Subcutaneous adipose tissue (tissue), 4 donors: ENCODE data around the gene MLLT3. TPM values are rescaled to one million over a fixed set of nuclear protein-coding genes. Genes with fewer than 3 reads are reported as not detected.

Experiments
- total RNA-seq, 4 donors: library from RNA; depleted of rRNA; stranded (reverse); fragments of >200 nt; gene quantifications; one replicate each; pipeline ENCODE4 v1.1.0, GENCODE V29; 2016
- TF ChIP-seq, protein P1 (sequence below): fragments of 450-650 bp; IDR thresholded peaks from one replicate; pipeline ENCODE4 v1.5.1; 2016; ENCODE audit warnings: low read depth, mild to moderate bottlenecking, control low read depth, antibody characterized with exemption, moderate library complexity

MLLT3 gene
- 10 to 100 TPM; 10.2 to 15.3 (median 11.0) TPM for total RNA-seq

DNA sequence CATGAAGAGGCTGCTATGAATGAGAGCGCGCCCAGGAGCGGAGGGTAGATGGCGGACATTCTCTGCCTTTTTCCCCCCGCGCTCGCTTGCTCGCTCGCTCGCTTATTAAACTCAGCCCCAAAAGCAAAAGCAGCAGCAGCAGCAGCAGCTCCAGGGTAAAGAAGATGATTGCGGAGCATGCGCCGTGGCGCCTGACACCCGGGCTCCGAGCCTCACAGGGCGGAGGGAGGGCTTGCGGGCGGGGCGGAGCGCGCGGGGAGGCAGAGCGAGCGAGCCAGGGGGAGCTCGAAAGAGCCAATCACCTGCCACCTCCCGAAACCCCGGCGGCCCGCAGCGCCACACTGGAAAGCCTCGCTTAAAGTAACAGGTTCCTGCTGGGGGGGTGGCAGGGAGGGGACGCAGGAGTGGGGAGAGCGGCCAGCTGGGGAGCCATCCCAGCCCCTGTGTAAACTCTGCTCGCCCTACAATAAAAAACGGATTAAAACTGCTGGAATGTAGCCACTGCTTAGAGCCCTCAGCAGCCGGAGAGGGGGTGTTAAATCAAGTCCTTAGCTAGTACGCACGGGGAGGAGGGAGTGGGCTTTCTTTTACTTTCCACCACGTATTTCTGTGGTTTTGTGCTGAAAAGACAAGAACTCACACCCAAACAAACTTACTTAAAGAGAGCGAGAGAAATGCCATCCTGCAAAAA is at the start of gene MLLT3:
TSS of gene MLLT3 (minus strand) at position 170 of the 691 bp plus-strand sequence.
- TF ChIP-seq, protein P1, sequence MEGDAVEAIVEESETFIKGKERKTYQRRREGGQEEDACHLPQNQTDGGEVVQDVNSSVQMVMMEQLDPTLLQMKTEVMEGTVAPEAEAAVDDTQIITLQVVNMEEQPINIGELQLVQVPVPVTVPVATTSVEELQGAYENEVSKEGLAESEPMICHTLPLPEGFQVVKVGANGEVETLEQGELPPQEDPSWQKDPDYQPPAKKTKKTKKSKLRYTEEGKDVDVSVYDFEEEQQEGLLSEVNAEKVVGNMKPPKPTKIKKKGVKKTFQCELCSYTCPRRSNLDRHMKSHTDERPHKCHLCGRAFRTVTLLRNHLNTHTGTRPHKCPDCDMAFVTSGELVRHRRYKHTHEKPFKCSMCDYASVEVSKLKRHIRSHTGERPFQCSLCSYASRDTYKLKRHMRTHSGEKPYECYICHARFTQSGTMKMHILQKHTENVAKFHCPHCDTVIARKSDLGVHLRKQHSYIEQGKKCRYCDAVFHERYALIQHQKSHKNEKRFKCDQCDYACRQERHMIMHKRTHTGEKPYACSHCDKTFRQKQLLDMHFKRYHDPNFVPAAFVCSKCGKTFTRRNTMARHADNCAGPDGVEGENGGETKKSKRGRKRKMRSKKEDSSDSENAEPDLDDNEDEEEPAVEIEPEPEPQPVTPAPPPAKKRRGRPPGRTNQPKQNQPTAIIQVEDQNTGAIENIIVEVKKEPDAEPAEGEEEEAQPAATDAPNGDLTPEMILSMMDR: no peak

DNA sequence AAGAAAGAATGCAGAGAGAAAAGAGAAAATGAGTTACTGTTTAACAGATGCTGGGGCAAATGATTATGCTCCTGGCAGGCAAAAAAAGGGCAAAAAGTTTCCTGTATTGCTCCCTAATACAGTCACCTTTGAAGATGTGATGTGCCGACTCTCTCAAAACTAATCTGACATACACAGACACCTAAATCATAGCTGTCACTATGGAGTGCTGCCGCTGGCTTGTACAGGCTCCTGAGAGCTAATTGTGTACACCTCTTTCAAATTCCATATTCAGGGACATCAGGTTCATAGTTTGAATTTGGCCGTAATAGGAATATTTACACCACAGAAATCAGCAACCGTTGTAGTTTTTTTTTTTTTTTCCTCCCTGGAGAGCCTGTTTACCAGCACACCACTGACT is 49.3 kb upstream of the MLLT3 start:
- TF ChIP-seq, protein P1: no peak

DNA sequence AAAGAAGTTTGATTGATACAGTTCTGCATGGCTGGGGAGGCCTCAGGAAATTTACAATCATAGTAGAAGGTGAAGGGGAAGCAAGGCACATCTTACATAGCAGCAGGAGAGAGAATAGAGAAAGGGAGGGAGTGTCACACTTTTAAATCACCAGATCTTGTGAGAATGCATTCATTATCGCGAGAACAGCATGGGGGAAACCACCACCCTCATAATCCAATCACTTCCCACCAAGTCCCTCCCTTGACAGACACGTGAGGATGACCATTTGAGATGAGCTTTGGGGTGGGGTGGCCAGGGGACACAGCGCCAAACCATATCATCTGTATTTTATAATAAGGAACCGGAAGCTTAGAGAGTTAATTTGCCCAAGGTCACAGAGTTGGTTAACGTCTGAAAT is 48.1 kb upstream of the MLLT3 start:
- TF ChIP-seq, protein P1: no peak

- TF ChIP-seq, protein P1: no peak
These were observed 42.2 kb upstream of the MLLT3 start for GRCh38 chr9:20664501-20664900.

- TF ChIP-seq, protein P1: no peak
These were observed 40.8 kb upstream of the MLLT3 start for GRCh38 chr9:20663133-20663532.

DNA sequence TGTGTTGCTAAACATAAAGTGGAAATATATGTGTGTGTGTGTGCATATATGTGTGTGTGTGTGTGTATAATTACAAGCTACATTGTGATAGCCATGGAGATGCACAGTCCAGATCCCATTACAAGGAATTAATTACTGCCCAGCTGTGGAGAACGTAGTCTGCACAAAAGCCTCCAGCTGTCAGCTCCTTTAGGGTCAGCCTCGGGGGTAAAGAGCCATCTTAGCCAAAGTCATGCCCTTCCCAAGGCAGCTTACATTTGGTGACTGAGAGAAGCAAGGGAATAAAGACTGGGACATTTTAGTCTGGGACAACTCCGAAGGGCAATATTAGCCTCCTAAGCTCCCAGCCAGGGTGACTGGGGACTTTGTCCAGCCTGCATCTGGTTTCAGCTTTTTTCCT is 39.9 kb upstream of the MLLT3 start:
- TF ChIP-seq, protein P1: no peak

DNA sequence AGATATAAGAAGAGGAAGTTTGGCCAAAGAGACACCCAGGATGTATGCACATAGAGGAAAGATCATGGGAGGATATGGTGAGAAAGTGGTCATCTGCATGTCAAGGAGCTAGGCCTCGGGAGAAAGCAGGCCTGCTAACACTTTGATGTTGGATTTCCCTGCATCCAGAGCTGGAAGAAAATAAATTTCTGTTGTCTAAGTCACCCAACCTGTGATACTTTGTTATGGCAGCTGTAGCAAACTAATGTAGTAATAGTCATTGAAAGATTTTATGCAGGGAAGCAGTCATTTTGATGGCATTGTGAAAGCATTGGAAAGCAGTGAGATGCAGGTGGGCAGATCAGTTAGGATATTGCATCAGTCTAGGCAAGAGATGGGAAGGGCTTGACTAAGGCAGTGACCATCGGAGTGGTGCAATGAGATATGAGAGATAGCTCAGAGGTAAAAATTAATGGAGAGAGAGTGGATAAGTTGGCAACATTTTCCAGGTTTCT is 37.2 kb upstream of the MLLT3 start:
- TF ChIP-seq, protein P1: no peak
